ENCODE results near the gene TXNDC8.

DNA sequence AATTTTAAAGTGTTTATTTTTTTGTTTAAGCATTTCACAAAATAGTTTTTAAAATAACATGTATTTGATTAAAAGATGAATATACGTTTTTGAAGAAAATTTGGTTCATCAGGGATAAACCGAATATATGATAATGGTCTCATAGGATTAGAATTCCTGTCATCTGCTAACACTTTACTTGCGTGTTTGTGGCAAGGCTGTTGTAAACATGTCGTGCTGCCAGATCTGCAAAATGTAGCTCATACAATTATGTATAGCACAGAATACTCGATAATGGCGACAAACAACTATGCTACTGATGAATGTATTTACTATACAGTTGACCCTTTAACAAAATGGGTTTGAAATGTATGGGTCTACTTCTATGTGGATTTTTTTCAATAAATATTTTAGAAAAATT is 7.2 kb upstream of the TXNDC8 start:
- no peak for TF ChIP-seq ZNF70 (CRISPR knock-in tag; IDR thresholded peaks at IDR 0.05)
- TF ChIP-seq, protein P1, sequence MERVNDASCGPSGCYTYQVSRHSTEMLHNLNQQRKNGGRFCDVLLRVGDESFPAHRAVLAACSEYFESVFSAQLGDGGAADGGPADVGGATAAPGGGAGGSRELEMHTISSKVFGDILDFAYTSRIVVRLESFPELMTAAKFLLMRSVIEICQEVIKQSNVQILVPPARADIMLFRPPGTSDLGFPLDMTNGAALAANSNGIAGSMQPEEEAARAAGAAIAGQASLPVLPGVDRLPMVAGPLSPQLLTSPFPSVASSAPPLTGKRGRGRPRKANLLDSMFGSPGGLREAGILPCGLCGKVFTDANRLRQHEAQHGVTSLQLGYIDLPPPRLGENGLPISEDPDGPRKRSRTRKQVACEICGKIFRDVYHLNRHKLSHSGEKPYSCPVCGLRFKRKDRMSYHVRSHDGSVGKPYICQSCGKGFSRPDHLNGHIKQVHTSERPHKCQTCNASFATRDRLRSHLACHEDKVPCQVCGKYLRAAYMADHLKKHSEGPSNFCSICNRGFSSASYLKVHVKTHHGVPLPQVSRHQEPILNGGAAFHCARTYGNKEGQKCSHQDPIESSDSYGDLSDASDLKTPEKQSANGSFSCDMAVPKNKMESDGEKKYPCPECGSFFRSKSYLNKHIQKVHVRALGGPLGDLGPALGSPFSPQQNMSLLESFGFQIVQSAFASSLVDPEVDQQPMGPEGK (CRISPR knock-in tag; IDR thresholded peaks at IDR 0.05; ENCODE audit: borderline replicate concordance), result no peak
- TF ChIP-seq ZNF565 (CRISPR knock-in tag; conservative IDR thresholded peaks at IDR 0.05; ENCODE audit: low read depth), result no peak
- TF ChIP-seq ZC3H10 (CRISPR knock-in tag; IDR thresholded peaks at IDR 0.05), result no peak
- TF ChIP-seq SNAI2 (CRISPR knock-in tag; IDR thresholded peaks at IDR 0.05), result no peak
- no peak for TF ChIP-seq PPARA (CRISPR knock-in tag; IDR thresholded peaks at IDR 0.05; ENCODE audit: borderline replicate concordance)
- TF ChIP-seq, protein P2, sequence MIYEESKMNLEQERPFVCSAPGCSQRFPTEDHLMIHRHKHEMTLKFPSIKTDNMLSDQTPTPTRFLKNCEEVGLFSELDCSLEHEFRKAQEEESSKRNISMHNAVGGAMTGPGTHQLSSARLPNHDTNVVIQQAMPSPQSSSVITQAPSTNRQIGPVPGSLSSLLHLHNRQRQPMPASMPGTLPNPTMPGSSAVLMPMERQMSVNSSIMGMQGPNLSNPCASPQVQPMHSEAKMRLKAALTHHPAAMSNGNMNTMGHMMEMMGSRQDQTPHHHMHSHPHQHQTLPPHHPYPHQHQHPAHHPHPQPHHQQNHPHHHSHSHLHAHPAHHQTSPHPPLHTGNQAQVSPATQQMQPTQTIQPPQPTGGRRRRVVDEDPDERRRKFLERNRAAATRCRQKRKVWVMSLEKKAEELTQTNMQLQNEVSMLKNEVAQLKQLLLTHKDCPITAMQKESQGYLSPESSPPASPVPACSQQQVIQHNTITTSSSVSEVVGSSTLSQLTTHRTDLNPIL (CRISPR knock-in tag; IDR thresholded peaks at IDR 0.05; ENCODE audit: low read depth), result no peak
- TF ChIP-seq RARB (CRISPR knock-in tag; IDR thresholded peaks at IDR 0.05), result no peak
- TF ChIP-seq ZFP3 (CRISPR knock-in tag; IDR thresholded peaks at IDR 0.05), result no peak
- TF ChIP-seq CSDC2 (CRISPR knock-in tag; IDR thresholded peaks at IDR 0.05), result no peak
- no peak for TF ChIP-seq ZFP30 (CRISPR knock-in tag; IDR thresholded peaks at IDR 0.05)
- TF ChIP-seq, protein P3, sequence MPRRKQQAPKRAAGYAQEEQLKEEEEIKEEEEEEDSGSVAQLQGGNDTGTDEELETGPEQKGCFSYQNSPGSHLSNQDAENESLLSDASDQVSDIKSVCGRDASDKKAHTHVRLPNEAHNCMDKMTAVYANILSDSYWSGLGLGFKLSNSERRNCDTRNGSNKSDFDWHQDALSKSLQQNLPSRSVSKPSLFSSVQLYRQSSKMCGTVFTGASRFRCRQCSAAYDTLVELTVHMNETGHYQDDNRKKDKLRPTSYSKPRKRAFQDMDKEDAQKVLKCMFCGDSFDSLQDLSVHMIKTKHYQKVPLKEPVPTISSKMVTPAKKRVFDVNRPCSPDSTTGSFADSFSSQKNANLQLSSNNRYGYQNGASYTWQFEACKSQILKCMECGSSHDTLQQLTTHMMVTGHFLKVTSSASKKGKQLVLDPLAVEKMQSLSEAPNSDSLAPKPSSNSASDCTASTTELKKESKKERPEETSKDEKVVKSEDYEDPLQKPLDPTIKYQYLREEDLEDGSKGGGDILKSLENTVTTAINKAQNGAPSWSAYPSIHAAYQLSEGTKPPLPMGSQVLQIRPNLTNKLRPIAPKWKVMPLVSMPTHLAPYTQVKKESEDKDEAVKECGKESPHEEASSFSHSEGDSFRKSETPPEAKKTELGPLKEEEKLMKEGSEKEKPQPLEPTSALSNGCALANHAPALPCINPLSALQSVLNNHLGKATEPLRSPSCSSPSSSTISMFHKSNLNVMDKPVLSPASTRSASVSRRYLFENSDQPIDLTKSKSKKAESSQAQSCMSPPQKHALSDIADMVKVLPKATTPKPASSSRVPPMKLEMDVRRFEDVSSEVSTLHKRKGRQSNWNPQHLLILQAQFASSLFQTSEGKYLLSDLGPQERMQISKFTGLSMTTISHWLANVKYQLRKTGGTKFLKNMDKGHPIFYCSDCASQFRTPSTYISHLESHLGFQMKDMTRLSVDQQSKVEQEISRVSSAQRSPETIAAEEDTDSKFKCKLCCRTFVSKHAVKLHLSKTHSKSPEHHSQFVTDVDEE (CRISPR knock-in tag; IDR thresholded peaks at IDR 0.05), result no peak
- TF ChIP-seq TCF4 (CRISPR knock-in tag; IDR thresholded peaks at IDR 0.05; ENCODE audit: borderline replicate concordance), result no peak
